Stimulated activated CD4-positive, alpha-beta T cell treated with anti-CD3 and anti-CD28 coated beads, TNF-alpha, amount 100 ng/mL, for 24 hours (primary cell): ENCODE data around the gene IFI35.
"Not testable (repeated sequence)": the region's sequence is repeated elsewhere in the genome, so short reads cannot be mapped to it uniquely, and the experiment has no call there.

ENCODE experiments used
- DNase-seq, 3 experiments: peaks; one replicate each; pipeline ENCODE4 v3.0.0-alpha.2; 2020; ENCODE audit warnings: low read depth in 3 of 3

Gene IFI35

DNA sequence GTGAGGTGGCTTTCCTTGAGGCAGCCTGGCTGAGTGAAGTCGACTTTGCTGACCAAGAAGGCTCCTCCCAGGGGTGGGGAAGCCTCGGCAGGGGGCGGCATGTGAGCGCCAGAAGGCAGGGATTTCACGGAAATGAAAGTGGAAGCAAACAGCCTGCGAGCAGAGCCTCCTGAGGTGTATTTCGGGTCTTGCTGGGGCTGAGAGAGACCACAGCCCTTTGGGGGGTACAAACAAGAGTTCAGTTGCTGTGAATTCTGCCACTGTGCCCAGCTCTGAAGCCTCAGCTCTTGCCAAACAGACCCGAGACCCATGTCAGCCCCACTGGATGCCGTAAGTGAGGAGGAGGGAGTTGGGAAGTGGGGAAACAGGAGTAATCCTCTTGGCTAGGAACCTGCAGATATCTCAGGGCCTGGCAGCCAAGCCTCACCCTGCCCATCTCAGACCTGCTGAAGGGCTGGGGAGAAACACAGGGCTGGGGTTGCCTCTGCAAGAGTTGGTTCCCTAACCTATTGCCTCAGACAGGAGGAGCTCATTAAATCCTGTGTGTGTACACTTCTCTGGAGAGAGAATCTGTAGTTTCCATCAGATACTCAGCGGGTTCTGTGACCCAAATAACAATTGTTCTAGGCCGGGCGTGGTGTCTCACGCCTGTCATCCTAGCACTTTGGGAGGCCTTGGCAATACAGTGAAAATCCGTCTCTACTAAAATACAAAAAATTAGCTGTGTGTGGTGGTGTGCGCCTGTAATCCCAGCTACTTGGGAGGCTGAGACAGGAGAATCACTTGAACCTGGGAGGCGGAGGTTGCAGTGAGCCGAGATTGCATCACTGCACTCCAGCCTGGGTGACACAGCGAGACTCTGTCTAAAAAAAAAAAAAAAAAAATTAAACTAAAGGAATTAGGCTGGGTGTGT is at the start of gene IFI35:
TSS of gene IFI35 (plus strand) at position 146 of the 913 bp plus-strand sequence. CDS start at position 310, 164 bp downstream.
- DNase-seq: peak; percentile 71 to 83 (median 72)

DNA sequence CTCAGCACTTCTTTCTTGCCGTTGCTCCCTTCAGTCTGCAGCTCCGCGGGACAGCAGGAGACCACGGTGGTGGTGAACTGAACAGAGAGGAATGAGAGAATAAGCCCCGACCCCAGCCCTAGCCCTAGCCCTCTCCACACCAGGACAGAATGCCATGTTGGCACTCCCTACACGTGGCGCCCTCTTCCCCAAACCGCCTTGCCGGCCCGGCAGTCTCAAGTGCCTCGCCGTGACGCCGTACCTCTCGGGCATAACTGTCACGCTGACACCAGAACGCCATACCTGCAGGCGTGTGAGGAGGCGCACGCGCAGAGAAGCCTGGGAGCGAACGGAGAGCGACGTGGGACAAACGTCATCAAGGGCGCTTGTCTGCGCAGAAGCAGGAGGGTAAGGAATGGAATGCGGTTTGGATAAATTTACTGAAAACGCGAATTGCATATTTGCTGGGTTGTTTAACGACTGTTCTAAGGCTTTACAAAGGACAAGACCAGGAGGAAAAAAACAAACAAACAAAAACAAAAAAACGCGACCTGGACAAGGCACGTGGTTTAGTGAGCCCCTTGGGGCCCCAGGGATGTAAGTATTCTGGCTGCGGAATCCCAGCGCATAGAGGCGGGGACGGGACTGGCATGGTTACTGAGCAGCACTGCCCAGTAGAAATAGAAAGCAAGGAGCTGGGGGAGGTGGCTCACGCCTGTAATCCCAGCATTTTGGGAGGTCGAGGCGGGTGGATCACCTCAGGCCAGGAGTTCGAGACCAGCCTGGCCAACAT is 42.2 kb upstream of the IFI35 start, which contains the start of gene AARSD1:
TSS of gene AARSD1 (minus strand) at position 294 of the 772 bp plus-strand sequence. CDS start at position 280, 14 bp downstream.
- peak; percentile 76 to 91 (median 85) for DNase-seq

DNA sequence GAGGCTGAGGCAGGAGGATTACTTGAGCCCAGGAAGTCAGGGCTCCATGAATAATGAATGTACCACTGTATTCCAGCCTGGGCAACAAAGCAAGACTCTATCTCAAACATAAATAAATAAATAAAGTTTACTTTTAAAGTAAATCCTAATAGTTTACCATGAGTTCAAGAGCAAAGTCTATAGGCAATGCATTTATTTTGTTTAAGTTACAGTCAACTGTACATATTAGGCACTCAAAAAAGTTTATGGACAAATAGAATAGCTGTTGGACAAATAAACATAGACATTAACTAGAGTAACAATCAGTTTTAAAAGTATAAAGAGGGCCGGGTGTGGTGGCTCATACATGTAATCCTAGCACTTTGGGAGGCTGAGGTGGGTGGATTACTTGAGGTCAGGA is 38.7 kb upstream of the IFI35 start:
- DNase-seq: no peak

DNA sequence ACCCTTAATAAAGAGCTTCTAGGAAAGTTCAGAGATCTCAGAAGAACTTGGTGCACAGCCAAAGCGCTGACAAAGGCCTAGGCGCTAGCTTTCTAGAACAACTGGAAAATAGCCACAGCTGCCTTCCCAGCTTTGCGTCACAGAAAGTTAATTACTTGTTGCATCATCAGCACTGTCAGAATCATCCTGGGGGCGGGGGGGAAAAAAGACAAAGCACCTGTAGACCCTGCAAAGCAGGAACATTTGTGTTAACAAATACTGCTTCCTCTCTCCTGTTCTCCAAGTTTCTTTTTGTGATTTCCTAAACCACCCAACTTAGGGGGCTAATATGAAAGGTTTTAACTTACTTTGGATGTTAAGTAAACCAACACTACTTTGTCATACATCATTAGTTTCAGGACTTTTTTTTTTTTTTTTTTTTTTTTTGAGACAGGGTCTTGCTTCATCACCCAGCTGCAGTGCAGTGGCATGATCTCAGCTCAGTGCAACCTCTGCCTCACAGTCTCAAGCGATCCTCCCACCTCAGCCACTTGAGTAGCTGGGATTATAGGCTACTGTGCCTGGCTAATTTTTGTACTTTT is 37.5 kb upstream of the IFI35 start:
- no peak for DNase-seq

DNA sequence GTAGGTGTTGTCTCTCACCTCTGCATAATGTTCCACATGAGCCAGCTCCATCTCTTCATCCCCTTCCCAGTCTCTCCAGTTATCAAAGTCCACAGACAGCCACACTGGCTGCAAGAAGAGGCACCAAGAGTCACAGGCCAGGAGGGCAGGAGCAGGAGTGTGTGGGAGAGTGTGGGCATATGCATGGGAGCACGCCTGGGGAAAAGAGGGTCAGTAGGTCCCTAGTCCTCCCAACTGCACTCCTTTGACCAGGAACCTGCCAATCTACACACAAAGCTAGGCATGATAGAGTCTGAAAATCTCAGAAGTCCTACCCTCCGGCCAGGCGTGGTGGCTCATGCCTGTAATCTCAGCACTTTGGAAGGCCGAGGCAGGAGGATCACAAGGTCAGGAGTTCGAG is 35.0 kb upstream of the IFI35 start:
- no peak for DNase-seq

DNA sequence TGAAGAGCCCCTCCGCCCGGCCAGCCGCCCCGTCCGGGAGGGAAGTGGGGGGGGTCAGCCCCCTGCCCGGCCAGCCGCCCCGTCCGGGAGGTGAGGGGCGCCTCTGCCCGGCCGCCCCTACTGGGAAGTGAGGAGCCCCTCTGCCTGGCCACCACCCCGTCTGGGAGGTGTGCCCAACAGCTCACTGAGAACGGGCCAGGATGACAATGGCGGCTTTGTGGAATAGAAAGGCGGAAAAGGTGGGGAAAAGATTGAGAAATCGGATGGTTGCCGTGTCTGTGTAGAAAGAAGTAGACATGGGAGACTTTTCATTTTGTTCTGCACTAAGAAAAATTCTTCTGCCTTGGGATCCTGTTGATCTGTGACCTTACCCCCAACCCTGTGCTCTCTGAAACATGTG is 33.3 kb upstream of the IFI35 start:
- DNase-seq: not testable (repeated sequence)

DNA sequence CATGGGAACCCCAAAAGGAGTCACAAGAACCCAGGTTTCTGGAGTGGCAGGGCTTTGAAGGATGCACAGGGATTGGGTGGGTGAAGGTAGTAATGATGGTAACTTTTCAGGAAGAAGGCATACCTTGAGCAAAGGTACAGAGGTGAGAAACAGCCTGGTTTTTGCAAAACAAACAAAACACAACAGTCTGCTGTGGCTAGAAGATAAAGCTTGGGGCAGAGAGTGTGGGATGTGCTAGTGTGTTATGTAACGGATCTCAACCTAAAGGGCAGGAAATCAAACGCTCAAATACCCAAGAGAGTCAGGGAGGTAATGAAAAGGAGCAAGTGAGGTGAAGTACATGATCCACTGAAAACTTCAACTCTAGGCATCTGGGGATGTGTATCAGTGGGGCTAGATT is 31.3 kb upstream of the IFI35 start:
- DNase-seq: no peak

DNA sequence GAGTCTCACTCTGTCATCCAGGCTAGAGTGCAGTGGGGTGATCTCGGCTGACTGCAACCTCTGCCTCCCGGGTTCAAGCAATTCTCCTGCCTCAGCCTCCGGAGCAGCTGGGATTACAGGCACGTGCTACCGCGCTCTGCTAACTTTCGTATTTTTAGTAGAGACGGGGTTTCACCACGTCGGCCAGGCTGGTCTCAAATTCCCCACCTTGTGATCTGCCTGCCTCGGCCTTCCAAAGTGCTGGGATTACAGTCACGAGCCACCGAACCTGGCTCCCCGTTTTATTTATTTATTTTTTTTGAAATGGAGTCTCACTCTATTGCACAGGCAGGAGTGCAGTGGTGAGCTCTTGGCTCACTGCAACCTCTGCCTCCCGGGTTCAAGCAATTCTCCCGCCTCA is 30.9 kb upstream of the IFI35 start:
- DNase-seq: not testable (repeated sequence)

DNA sequence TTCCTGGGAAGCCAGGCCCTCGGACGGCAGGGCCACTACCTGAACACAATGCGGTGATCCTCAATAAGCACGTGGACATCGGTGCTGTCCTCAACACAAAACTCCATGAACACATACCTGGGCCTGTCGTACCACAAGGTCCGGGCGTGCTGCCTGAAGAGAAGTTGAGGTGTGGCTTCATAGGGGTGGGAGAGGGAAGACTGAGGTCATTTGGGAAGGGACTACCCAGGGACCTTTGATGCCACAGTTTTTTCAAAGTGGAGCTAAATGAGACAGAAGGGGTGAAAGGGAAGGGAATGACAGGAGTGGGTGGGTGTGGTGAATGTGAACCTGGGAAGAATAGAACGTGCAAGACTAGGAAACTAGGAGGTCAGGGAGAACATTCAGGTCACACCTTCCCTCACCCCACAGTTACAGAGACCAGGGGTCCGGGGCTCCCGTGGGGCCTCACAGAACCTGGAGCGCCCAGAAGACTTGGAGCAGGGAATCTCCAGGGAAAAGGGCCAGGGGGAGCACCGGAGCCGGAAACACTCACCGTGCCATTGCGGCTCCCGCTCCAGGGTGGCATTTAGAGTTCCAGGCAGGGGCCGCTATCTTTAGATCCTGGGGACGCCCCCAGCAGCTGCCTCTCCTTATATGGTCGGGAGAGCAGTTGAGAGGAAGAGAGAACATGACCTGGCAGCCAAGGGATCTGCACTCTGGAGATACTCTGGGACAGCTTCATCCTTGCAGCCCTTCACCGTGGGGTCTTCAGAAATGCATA is 26.9 kb upstream of the IFI35 start, which contains the start of gene PTGES3L:
TSS of gene PTGES3L (minus strand) at position 570 of the 763 bp plus-strand sequence. CDS start at position 543, 27 bp downstream.
- peak in 1 of 3 experiments; percentile 35 for DNase-seq

DNA sequence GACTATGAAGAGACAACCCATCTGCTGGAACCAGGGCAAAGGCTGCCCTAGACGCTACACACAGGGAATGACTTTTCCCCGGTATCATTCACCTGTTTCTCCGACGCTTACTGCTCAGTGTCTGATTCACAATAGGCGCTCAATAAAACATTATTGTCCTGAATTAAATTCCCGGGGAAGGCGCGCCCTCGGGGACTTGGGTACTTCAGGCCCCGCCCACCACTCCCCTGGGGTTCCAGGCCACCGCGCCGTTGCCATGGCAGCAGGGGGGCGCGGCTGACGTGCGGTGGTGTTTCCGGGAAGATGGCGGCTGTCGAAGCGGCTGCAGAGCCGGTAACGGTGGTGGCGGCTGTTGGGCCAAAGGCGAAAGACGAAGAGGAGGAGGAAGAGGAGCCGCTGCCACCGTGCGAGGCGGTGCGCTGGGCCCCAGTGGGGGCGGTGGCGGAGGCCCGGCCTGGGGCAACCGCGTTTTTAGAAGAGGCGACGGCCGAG is 26.3 kb upstream of the IFI35 start, which contains the start of gene RUNDC1:
TSS of gene RUNDC1 (plus strand) at position 292 of the 492 bp plus-strand sequence. CDS start at position 304, 12 bp downstream.
- DNase-seq: peak; percentile 85 to 93 (median 88)

DNA sequence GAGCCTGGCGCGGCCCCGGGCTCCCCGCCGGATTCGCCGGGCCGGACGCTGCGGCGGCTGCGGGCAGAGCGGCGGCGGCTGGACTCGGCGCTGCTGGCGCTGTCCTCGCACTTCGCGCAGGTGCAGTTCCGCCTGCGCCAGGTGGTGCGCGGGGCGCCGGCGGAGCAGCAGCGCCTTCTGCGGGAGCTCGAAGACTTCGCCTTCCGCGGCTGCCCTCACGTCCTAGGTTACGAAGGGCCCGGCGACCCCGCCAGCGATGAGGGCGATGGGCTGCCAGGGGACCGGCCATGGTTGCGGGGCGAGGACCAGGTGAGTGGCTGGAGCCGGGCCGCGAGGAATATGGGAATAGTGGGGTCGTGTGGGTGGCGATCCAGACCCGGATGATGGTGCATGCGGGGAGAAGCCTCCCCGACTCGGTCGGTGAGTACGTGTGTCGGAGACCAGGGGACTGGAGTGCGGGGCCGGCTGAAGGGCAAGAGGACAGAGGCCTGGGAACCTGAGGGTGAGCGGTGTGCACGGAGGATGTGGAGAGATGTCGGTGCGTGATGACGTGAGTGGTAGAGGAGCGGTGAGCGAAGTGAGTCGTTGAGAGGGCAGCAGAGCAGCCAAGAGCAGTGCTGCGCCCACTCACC is 25.7 kb upstream of the IFI35 start:
- peak; percentile 46 to 74 (median 52) for DNase-seq

DNA sequence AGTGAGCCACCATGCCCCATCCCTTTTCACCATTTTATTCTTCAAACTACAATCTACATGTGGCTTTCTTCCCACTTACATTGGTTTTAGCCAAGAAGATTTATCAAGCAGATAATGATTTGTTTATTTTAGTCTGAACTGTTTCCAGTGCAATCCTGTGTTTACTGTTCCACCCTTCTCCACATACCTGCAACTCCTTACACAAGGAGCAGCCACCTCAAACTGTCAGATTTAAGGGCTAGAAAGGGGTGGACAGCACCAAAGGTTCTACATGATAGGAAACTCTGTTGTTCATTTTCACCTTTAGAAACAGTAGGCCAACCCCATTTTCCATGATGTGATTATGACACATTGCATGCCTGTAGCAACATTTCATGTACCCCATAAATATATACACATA is 24.3 kb upstream of the IFI35 start:
- no peak for DNase-seq

DNA sequence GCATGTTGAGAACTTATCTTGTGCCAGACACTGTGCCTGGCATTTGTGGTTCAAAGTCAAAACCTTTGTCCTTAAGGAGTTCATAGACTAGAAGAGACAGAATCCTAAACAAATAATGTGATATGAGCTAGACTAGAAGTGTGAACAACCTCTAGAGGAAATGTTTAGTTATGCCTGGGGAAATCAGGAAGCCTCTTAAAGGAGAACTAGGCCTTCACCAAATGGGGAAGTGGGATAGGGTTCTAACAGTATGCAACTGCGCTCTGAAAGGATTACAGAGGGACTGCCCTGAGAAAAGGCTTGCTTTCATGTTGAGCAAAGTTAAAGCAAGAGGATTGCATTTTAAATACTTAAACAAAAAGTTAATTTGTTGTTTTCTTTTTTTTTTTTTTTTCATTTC is 21.4 kb upstream of the IFI35 start:
- DNase-seq: no peak

DNA sequence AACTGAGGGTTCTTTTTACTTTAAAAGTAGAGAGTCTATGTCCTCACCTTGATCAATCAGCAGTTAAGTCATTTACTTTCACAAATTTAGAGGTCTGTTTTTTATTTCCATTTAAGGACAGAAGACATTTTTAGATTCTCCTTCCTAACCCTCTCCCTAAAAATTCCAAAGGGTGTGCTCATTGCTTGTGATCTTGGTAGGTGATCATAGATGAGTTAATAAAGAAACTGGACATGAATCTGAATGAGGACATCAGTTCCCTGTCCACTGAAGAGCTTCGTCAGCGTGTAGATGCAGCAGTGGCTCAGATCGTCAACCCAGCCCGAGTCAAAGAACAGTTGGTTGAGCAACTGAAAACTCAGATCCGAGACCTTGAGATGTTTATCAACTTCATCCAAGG is 17.4 kb upstream of the IFI35 start:
- no peak for DNase-seq

DNA sequence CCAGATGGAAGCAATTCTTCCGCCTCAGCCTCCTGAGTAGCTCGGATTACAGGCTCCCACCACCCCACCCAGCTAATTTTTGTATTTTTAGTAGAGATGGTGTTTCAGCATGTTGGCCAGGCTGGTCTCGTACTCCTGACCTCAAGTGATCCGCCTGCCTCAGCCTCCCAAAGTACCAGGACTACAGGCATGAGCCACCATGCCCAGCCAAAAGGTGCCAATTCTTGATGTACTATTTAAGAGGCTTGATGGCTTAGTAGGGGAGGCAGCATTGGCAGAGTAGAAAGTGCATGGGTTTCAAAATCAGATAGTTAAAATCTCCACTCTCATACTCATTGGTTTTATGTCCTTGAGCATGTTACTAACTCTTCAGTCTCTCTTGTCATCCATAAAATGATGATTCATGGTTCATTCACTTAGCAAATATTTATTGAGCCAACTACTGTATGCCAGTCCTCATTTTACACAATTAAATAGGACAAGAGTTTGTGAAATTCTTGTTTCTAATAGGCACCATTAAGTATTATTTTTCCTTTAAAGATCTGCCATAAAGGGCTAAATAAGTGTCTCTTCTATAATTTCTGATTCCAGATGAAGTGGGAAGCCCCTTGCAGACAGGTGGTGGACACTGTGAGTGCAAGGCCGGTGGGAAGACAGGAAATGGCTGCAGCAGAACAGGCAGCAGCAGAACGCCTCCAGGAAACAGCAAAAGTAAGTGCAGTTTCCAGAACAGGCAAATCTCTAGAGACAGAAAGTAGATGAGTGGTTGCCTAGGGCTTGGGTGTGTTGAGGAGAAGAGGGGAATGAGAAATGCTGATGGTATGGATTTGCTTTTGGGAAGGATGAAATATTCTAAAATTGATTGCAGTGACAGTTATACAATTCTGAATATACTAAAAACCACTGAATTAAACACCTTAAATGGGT is 16.6 kb upstream of the IFI35 start:
- DNase-seq: no peak

DNA sequence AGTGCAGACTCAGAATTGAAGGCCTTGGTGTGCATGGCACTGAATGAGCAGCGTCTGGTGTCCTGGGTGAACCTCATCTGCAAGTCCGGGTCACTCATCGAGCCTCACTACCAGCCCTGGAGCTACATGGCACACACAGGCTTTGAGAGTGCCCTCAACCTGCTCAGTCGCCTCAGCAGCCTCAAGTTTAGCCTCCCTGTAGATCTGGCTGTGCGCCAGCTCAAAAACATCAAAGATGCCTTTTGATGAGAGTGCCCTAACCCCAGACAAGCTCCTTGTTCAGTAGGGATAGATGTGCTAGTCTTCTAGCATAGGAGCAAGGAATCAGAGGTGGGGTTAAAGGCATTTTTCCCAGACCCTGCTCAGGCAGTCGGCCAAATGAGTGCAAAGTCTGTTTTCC is 15.1 kb upstream of the IFI35 start:
- DNase-seq: no peak

DNA sequence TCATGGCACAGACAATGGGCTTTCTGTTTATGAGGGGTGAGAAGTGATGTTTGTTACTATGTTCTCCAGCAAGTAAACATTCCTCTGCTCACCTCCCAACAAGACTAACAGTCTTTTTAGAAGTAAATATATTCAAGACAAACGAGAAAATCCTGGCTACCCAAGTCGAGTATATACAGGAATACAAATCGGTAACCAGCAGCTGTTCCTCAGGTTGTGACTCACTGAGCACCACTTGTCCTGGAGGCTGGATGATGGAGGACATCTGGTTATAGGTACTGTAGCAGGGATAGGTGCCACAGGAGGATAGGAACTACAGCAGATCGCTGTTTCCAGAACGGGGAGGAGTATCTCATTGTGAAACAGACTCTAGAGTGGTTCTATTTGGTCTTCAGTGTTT is 13.7 kb upstream of the IFI35 start:
- DNase-seq: no peak

DNA sequence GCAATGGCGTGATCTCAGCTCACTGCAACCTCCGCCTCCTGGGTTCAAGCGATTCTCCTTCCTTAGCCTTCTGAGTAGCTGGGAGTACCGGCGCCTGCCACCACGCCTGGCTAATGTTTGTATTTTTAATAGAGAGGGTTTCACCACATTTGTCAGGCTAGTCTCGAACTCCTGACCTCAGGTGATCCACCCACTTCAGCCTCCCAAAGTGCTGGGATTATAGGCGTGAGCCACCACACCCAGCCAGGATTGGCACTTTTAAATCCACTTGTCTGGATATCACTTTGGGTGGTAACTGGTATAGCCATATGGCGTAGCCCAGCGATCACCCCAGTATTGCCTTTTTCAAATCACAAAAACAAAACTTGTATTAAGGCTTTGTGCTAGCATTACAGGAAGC is 12.7 kb upstream of the IFI35 start:
- not testable (repeated sequence) for DNase-seq

DNA sequence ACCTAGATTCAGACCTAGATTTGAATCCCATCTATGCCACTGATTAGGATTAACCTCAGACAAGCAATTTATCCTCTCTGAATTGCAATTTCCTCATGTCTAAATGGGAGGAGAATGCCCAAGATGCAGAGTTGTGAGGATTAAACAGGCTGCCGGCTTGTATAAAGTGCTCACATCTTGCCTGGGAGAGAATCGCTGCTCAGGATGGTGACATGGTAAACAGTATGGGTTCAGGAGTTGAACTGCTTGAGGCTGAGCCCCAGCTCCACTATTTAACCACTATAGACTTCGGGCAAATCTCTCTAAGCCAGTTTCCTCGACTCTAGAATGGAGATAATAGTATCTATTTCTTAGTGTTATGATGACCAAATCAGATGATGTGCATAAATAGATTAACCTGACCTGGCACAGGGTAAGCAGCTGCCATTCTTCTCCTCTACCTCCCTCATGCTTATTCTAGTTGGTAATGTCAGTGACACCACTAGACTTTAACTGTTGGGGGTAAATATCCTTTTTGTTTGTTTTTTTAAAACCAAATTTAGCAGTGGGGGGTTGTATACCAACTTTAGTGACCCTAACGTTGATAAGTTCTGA is 9.1 kb upstream of the IFI35 start:
- DNase-seq: no peak
